K562 (cell line): ENCODE measurements around the gene CAMK2N1. TPM values are rescaled to one million over a fixed set of nuclear protein-coding genes. Genes with fewer than 3 reads are reported as not detected.

ENCODE experiments used
- BRD9 ChIP-seq: fragments of 450-650 bp; IDR thresholded peaks from 2 replicates; pipeline ENCODE4 v1.6.1; 2018; ENCODE audit warnings: low read depth; ENCODE audit not compliant: partially characterized antibody
- C11orf30 ChIP-seq: fragments of 450-650 bp; IDR thresholded peaks from 2 replicates; pipeline ENCODE4 v1.6.1; 2016; ENCODE audit warnings: low read depth, mild to moderate bottlenecking
- CTBP1 ChIP-seq: fragments of 450-650 bp; IDR thresholded peaks from 2 replicates; pipeline ENCODE4 v1.6.1; 2016; ENCODE audit warnings: borderline replicate concordance
- GTF2E2 ChIP-seq: fragments of 200-800 bp; sonication (Bioruptor generic); IDR thresholded peaks from 2 replicates; pipeline ENCODE4 v1.6.1; 2016; ENCODE audit warnings: missing genetic modification characterization, missing compliant biosample characterization
- HDGF ChIP-seq: fragments of 450-650 bp; IDR thresholded peaks from 2 replicates; pipeline ENCODE4 v1.6.1; 2016
- HMGN3 ChIP-seq: IDR thresholded peaks from 2 replicates; pipeline ENCODE4 v1.6.1; 2011; ENCODE audit warnings: borderline replicate concordance, low read depth, mild to moderate bottlenecking, mixed read lengths, low read length; ENCODE audit not compliant: insufficient read length; ENCODE audit errors: extremely low read depth
- IRF2 ChIP-seq: sonication (generic); formaldehyde crosslinking; IDR thresholded peaks from 2 replicates; pipeline ENCODE4 v1.8.1; 2022; ENCODE audit warnings: mild to moderate bottlenecking, missing genetic modification reagents
- IRF9 ChIP-seq: fragments of 450-650 bp; IDR thresholded peaks from 2 replicates; pipeline ENCODE4 v1.6.1; 2016; ENCODE audit warnings: missing biosample characterization, missing genetic modification characterization
- KDM1A ChIP-seq, 2 experiments: fragments of 450-650 bp; IDR thresholded peaks; 2 replicates each; pipeline ENCODE4 v1.6.1; 2016; ENCODE audit warnings: mild to moderate bottlenecking in 2 of 2
- KLF10 ChIP-seq: fragments of 250-450 bp; sonication (Bioruptor Pico); IDR thresholded peaks from 2 replicates; pipeline ENCODE4 v1.6.1; 2021; ENCODE audit warnings: matching md5 sums
- POLR2AphosphoS5 ChIP-seq: IDR thresholded peaks from 2 replicates; pipeline ENCODE4 v1.6.1; 2011; ENCODE audit warnings: mild to moderate bottlenecking, low read depth, low read length, moderate library complexity; ENCODE audit not compliant: control insufficient read depth, insufficient read depth
- RBM25 ChIP-seq: fragments of 200-400 bp; formaldehyde crosslinking; IDR thresholded peaks from 2 replicates; pipeline ENCODE4 v1.6.1; 2018; ENCODE audit warnings: low read length, low read depth, moderate library complexity; ENCODE audit not compliant: severe bottlenecking
- RBM39 ChIP-seq: fragments of 200-400 bp; formaldehyde crosslinking; optimal IDR thresholded peaks from 2 replicates; pipeline ENCODE3; 2018; ENCODE audit warnings: low read depth, low read length
- SMARCA4 ChIP-seq: fragments of 450-650 bp; IDR thresholded peaks from 2 replicates; pipeline ENCODE4 v1.6.1; 2016
- SMC3 ChIP-seq: conservative IDR thresholded peaks from 2 replicates; pipeline ENCODE4 v1.6.1; 2011; ENCODE audit warnings: low read depth, low read length, improper control_type of control experiment; ENCODE audit not compliant: insufficient read depth
- SREBF1 ChIP-seq: fragments of 150-350 bp; IDR thresholded peaks from 2 replicates; pipeline ENCODE4 v1.6.1; 2014; ENCODE audit warnings: antibody characterized with exemption, low read depth, low read length, borderline replicate concordance
- SRSF7 ChIP-seq: fragments of 200-400 bp; formaldehyde crosslinking; optimal IDR thresholded peaks from 2 replicates; pipeline ENCODE3; 2017; ENCODE audit warnings: mild to moderate bottlenecking, low read depth, low read length
- TCFL5 ChIP-seq: fragments of 250-450 bp; sonication (Bioruptor Pico); conservative IDR thresholded peaks from 2 replicates; pipeline ENCODE4 v1.6.1; 2021; ENCODE audit warnings: mild to moderate bottlenecking, moderate library complexity, matching md5 sums
- U2AF1 ChIP-seq: fragments of 200-400 bp; formaldehyde crosslinking; optimal IDR thresholded peaks from 2 replicates; pipeline ENCODE3; 2017; ENCODE audit warnings: mild to moderate bottlenecking, low read depth, low read length, moderate library complexity
- ZKSCAN3 ChIP-seq: fragments of 250-450 bp; sonication (Bioruptor Pico); IDR thresholded peaks from 2 replicates; pipeline ENCODE4 v1.4.0; 2020
- ZNF224 ChIP-seq: sonication (generic); formaldehyde crosslinking; IDR thresholded peaks from 2 replicates; pipeline ENCODE4 v1.8.0; 2022; ENCODE audit warnings: mild to moderate bottlenecking, missing genetic modification reagents
- ZNF280A ChIP-seq: fragments of 450-650 bp; IDR thresholded peaks from 2 replicates; pipeline ENCODE4 v1.6.1; 2018; ENCODE audit warnings: mild to moderate bottlenecking, low read depth; ENCODE audit not compliant: partially characterized antibody
- ZNF354B ChIP-seq: fragments of 250-450 bp; sonication (Bioruptor Pico); IDR thresholded peaks from 2 replicates; pipeline ENCODE4 v1.4.0; 2020
- ZNF431 ChIP-seq: sonication (generic); formaldehyde crosslinking; IDR thresholded peaks from 2 replicates; pipeline ENCODE4 v1.8.0; 2022; ENCODE audit warnings: mild to moderate bottlenecking, missing genetic modification reagents
- ZNF589 ChIP-seq: fragments of 200-800 bp; sonication (Bioruptor generic); IDR thresholded peaks from 2 replicates; pipeline ENCODE4 v1.6.1; 2016; ENCODE audit warnings: low read depth, missing genetic modification characterization, missing compliant biosample characterization
- polyA plus RNA-seq, 8 experiments: library from polyadenylated mRNA; depleted of rRNA in 4 of 8; stranded (reverse) in 5 of 8; unstranded in 3 of 8; fragments of >200 nt; fragmentation: Nextera tagmentation in 2 of 8; fragmentation: Illumina TruSeq in 1 of 8; extraction: Ambion mirVana in 2 of 8; extraction: Trizol in 1 of 8; gene quantifications; 2 replicates each; pipeline versions ENCODE4 v1.2.1 to v1.2.3, GENCODE V29; 2011 to 2014; ENCODE audit warnings: inconsistent platforms in 1 of 8, missing spikeins in 1 of 8
- total RNA-seq, 7 experiments: library from RNA; depleted of rRNA in 6 of 7; stranded (reverse); fragments of >200 nt in 6 of 7; fragmentation: Illumina TruSeq in 2 of 7; extraction: Trizol in 2 of 7; gene quantifications; 2 replicates each; pipeline versions ENCODE4 v1.2.1 to v1.2.3, GENCODE V29; 2011 to 2021; ENCODE audit warnings: low replicate concordance in 1 of 7

CAMK2N1 gene
- total and polyA plus RNA-seq, 9 of the 15 experiments (the other 6 are each of a cell fraction or from before 2014, with no cell fraction given) = 0.09 to 1.4 (median 0.34) TPM

DNA sequence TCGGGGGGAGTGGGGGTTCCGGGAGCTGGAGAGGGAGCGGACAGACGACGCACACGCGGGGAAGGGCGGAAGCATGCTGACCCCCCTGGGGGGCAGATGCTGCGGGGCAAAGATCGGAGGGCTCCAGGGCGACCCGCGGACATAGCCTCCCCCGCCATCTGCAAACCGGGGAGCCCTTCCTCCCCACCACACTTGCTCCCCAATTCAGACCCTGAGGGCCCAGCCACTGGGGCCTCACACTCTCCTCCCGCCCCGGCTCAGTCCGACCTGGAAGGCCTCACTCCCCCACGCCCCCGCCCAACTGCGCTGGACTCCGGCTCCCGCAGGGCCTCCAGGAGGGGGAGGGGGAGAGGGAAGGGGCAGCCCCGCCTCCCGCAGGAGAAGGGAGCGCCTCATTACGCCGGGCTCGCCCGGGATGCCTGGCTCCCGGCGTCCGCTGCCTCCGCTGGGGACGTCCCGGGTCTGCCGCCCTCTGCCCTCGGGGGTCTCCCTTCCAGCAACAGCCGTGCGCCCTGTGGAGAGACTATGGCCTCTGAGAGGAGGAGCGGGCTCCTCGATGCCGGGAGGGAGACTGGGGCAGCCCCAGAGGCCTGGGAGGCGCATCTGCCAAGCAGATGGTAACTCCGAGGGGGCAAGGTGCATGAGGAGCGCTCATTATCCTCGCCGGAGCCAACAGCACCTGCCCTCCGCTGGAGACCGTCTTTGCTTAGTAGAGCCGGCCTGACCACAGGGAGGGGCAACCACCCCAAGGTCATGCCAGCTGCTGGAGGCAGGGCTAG is 636 bp upstream of the CAMK2N1 start (continued):
- no peak for TF ChIP-seq ZNF280A
- TF ChIP-seq U2AF1 = no peak
- TF ChIP-seq IRF9 (tag) = no peak
- TF ChIP-seq TCFL5 (CRISPR knock-in tag) = no peak
- TF ChIP-seq BRD9 = no peak
- TF ChIP-seq KLF10 (CRISPR knock-in tag) = no peak
- peak in 1 of 2 experiments; percentile 96; a peak in 2 of 4 replicates for TF ChIP-seq KDM1A (IDR thresholded peaks at IDR 0.05)
- TF ChIP-seq POLR2AphosphoS5 = no peak
- no peak for TF ChIP-seq HDGF
- no peak for TF ChIP-seq SMC3
- no peak for TF ChIP-seq GTF2E2
- no peak for TF ChIP-seq RBM39
- no peak for TF ChIP-seq SRSF7
- TF ChIP-seq C11orf30 = no peak
- no peak for TF ChIP-seq RBM25
- TF ChIP-seq SREBF1 = no peak
- TF ChIP-seq ZNF589 (CRISPR knock-in tag) = no peak
- TF ChIP-seq CTBP1 = no peak
- TF ChIP-seq SMARCA4 = no peak
- TF ChIP-seq ZNF354B (CRISPR knock-in tag) = no peak
- TF ChIP-seq ZKSCAN3 (CRISPR knock-in tag) = no peak
- TF ChIP-seq HMGN3 = no peak
- no peak for TF ChIP-seq ZNF431 (CRISPR knock-in tag)
- no peak for TF ChIP-seq ZNF224
- TF ChIP-seq IRF2 (CRISPR knock-in tag) = no peak
